ENCODE measurements around the gene NPAS3.

The NPAS3 gene

GRCh38 chr14:33393231-33393894, 454.7 kb downstream of the NPAS3 start:
- TF ChIP-seq, protein P1, sequence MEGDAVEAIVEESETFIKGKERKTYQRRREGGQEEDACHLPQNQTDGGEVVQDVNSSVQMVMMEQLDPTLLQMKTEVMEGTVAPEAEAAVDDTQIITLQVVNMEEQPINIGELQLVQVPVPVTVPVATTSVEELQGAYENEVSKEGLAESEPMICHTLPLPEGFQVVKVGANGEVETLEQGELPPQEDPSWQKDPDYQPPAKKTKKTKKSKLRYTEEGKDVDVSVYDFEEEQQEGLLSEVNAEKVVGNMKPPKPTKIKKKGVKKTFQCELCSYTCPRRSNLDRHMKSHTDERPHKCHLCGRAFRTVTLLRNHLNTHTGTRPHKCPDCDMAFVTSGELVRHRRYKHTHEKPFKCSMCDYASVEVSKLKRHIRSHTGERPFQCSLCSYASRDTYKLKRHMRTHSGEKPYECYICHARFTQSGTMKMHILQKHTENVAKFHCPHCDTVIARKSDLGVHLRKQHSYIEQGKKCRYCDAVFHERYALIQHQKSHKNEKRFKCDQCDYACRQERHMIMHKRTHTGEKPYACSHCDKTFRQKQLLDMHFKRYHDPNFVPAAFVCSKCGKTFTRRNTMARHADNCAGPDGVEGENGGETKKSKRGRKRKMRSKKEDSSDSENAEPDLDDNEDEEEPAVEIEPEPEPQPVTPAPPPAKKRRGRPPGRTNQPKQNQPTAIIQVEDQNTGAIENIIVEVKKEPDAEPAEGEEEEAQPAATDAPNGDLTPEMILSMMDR (IDR thresholded peaks at IDR 0.05; ENCODE audit: borderline replicate concordance, insufficient read depth, low read depth, low read length), result no peak
- no peak overlapping the region for H3K4me3 ChIP-seq (ENCODE audit: low read depth, low read length)

GRCh38 chr14:33393895-33394368, 455.3 kb downstream of the NPAS3 start:
- H3K4me3 ChIP-seq (ENCODE audit: low read depth, low read length), result no peak overlapping the region
- TF ChIP-seq, protein P1 (IDR thresholded peaks at IDR 0.05; ENCODE audit: borderline replicate concordance, insufficient read depth, low read depth, low read length), result no peak

DNA sequence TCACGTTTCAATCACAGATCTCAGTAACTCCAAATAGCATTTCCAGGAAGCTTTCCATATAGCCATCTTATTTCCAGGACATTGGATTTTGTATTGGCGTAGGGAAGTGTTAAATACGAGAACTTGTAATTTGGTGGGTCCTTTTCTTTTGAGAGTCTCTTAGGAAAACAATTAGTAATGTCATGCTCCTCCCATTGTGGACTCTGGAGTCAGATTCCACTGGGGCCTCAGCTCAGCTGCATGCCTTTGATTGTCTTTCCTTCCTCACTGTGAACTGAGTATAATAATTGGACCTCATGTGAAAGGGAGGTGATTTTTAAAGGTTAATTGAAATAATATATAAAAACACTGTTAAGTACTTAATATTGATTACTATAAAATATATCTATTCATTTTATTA, 462.6 kb downstream of the NPAS3 start:
- H3K4me3 ChIP-seq (ENCODE audit: low read depth, low read length), result no peak overlapping the region
- TF ChIP-seq, protein P1 (IDR thresholded peaks at IDR 0.05; ENCODE audit: borderline replicate concordance, insufficient read depth, low read depth, low read length), result no peak

- H3K4me3 ChIP-seq (ENCODE audit: low read depth, low read length), result no peak overlapping the region
- TF ChIP-seq, protein P1 (IDR thresholded peaks at IDR 0.05; ENCODE audit: borderline replicate concordance, insufficient read depth, low read depth, low read length), result no peak
These were observed 463.9 kb downstream of the NPAS3 start for GRCh38 chr14:33402604-33403003.

DNA sequence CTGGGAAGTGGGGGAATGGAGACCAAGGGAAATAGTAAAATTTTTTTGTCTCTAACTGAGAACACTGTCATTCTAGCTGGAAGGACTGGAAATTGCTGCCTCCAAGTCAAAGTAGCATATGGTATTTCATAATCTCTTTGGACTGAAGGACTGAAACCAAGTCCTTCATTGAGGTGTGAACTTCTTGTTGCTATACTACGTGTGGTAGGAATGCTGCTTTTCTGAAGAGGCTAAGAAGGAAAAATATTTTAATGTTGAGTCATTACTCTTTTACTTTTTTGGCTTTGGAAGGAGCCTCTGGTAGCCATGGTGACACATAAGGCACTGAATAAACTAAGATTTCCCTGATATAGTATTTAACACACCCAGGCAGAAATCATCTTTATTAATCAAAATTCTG, 465.4 kb downstream of the NPAS3 start:
- TF ChIP-seq, protein P1 (IDR thresholded peaks at IDR 0.05; ENCODE audit: borderline replicate concordance, insufficient read depth, low read depth, low read length), result no peak
- no peak overlapping the region for H3K4me3 ChIP-seq (ENCODE audit: low read depth, low read length)

GRCh38 chr14:33404964-33405574, 466.4 kb downstream of the NPAS3 start:
- no peak overlapping the region for H3K4me3 ChIP-seq (ENCODE audit: low read depth, low read length)
- TF ChIP-seq, protein P1 (IDR thresholded peaks at IDR 0.05; ENCODE audit: borderline replicate concordance, insufficient read depth, low read depth, low read length), result no peak

GRCh38 chr14:33406766-33407165, 468.1 kb downstream of the NPAS3 start:
- TF ChIP-seq, protein P1 (IDR thresholded peaks at IDR 0.05; ENCODE audit: borderline replicate concordance, insufficient read depth, low read depth, low read length), result no peak
- no peak overlapping the region for H3K4me3 ChIP-seq (ENCODE audit: low read depth, low read length)

All from GM12875 (cell line).